Gastroesophageal sphincter (tissue), 3 donors: ENCODE results near the gene RHOA.

ENCODE experiments used
- EP300 ChIP-seq: sonication (generic); formaldehyde crosslinking; IDR thresholded peaks from one replicate; pipeline ENCODE4 v1.6.1; 2017; ENCODE audit warnings: antibody characterized with exemption, mild to moderate bottlenecking
- POLR2A ChIP-seq, 2 donors: fragments of 450-650 bp; IDR thresholded peaks; one replicate each; pipeline ENCODE4 v1.6.1; 2017; ENCODE audit warnings: antibody characterized with exemption in 2 of 2, mild to moderate bottlenecking in 2 of 2, moderate library complexity in 1 of 2
- POLR2AphosphoS5 ChIP-seq: sonication (generic); formaldehyde crosslinking; IDR thresholded peaks from one replicate; pipeline ENCODE4 v1.6.1; 2017; ENCODE audit warnings: antibody characterized with exemption
- TF ChIP-seq, protein P1 (sequence below), 4 experiments: fragments of 200-600 bp in 2 of 4; fragments of 450-650 bp in 2 of 4; sonication (generic) in 1 of 4; IDR thresholded peaks; one replicate each; pipeline ENCODE4 v1.5.1; 2017 to 2019; ENCODE audit warnings: antibody characterized with exemption in 4 of 4, mild to moderate bottlenecking in 2 of 4, moderate library complexity in 2 of 4

DNA sequence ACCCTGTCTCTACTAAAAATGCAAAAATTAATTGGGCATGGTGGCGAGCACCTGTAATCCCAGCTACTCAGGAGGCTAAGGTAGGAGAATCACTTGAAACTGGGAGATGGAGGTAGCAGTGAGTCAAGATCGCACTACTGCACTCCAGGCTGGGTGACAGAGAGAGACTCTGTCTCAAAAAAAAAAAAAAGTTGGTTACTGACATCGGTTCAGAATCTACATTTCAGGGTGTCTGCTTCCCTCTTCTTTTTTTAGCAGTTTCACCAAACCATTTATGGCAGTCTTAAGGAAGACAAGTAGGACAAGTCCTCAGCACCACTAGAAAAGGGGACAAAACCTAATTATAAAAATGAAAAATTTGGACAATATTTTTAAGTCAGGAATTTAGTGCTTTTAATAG, 68.6 kb downstream of the RHOA start:
- TF ChIP-seq POLR2A (IDR thresholded peaks at IDR 0.05) (no peak), POLR2AphosphoS5 (no peak), EP300 (no peak)
- TF ChIP-seq, protein P1, sequence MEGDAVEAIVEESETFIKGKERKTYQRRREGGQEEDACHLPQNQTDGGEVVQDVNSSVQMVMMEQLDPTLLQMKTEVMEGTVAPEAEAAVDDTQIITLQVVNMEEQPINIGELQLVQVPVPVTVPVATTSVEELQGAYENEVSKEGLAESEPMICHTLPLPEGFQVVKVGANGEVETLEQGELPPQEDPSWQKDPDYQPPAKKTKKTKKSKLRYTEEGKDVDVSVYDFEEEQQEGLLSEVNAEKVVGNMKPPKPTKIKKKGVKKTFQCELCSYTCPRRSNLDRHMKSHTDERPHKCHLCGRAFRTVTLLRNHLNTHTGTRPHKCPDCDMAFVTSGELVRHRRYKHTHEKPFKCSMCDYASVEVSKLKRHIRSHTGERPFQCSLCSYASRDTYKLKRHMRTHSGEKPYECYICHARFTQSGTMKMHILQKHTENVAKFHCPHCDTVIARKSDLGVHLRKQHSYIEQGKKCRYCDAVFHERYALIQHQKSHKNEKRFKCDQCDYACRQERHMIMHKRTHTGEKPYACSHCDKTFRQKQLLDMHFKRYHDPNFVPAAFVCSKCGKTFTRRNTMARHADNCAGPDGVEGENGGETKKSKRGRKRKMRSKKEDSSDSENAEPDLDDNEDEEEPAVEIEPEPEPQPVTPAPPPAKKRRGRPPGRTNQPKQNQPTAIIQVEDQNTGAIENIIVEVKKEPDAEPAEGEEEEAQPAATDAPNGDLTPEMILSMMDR (IDR thresholded peaks at IDR 0.05), result no peak
